Large intestine (tissue), 3 donors: ENCODE data around the gene MEGF6. TPM values are rescaled to one million over a fixed set of nuclear protein-coding genes. Genes with fewer than 3 reads are reported as not detected.
A peak's percentile ranks its signal among the peaks of the same experiment; 100 is the strongest.

Source experiments
- DNase-seq, 2 donors: peaks; one replicate each; pipeline versions ENCODE4 v3.0.0 to v3.0.0-alpha.2; 2013
- H3K27ac ChIP-seq: one replicate; pipeline ENCODE4 v1.5.1; 2013; ENCODE audit warnings: low read length
- H3K27me3 ChIP-seq: 2 replicates; pipeline ENCODE4 v1.6.1; 2013; ENCODE audit warnings: low read length; ENCODE audit not compliant: control insufficient read depth, insufficient read depth
- H3K36me3 ChIP-seq: 2 replicates; pipeline ENCODE4 v1.6.1; 2013; ENCODE audit warnings: low read length; ENCODE audit not compliant: control insufficient read depth, insufficient read depth
- H3K4me1 ChIP-seq: one replicate; pipeline ENCODE4 v1.6.1; 2013; ENCODE audit warnings: low read length; ENCODE audit not compliant: control insufficient read depth, insufficient read depth
- H3K4me3 ChIP-seq: one replicate; pipeline ENCODE4 v1.5.1; 2013; ENCODE audit warnings: low read length
- H3K9me3 ChIP-seq: one replicate; pipeline ENCODE4 v1.6.1; 2013; ENCODE audit warnings: mild to moderate bottlenecking, low read depth, low read length, moderate library complexity; ENCODE audit not compliant: control insufficient read depth
- WGBS: methylation state at CpG from one replicate; pipeline ENCODE4 v1.1.5; 2013; ENCODE audit warnings: low lambda C conversion rate; ENCODE audit not compliant: insufficient coverage; 5-methylcytosine and 5-hydroxymethylcytosine counted together
- polyA plus RNA-seq: library from polyadenylated mRNA; unstranded; fragments of 120-200 nt; gene quantifications from one replicate; pipeline ENCODE4 v1.2.1, GENCODE V29; 2013

The MEGF6 gene
- polyA plus RNA-seq, 1 donor: 13.8 TPM

DNA sequence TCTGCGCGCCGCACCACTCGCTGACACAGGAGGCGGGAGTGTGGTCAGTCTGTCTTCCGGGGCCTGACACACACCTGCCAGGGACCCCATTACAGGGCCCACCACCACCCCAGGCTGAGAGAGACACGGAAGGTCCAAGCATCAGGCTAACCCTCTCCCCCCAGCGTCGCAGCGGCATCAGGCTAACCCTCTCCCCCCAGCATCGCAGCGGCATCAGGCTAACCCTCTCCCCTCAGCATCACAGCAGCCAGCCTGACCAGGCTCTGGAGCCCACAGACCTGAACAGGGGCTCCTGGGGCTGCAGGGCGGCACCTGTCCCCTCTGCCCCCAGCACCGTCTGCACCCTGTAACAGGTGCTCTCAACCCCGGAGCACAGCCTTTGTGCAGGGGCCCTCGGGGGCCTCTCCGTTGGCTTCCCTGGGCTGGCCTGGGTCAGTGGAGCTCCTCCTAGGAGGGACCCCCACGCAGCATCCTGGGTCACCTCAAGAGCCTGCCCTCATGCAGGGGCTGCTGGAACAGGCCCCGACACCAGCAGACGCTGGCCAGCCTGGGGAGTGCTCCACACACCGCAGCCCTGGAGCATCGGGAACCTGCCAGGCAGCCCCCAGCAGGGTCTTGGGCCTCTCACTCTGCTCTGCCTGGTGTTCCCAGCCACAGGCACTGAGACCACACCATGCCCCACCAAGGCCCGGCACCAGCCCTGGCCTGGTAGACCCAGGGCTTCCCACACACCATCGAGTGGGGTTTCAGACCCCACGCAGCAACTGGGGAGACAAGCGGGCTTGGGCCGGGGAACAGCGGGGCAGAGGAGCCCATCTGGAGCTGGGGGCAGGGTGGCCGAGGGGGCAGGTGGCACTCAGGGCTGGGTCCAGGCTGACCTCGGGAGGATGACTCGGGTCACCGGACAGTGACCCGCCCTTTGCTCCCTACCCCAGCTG, 67.0 kb downstream of the MEGF6 start:
- WGBS: no CpG with 5 or more reads among the region's 33 CpGs
- Histone ChIP-seq H3K27ac (no peak overlapping the region), H3K4me3 (no peak overlapping the region), H3K27me3 (no peaks in the 10 kb centered on the region), H3K4me1 (peaks cover 10% of the 10 kb centered on the region), H3K36me3 (no peaks in the 10 kb centered on the region), H3K9me3 (peaks cover 8% of the 10 kb centered on the region)
- DNase-seq: no peak

DNA sequence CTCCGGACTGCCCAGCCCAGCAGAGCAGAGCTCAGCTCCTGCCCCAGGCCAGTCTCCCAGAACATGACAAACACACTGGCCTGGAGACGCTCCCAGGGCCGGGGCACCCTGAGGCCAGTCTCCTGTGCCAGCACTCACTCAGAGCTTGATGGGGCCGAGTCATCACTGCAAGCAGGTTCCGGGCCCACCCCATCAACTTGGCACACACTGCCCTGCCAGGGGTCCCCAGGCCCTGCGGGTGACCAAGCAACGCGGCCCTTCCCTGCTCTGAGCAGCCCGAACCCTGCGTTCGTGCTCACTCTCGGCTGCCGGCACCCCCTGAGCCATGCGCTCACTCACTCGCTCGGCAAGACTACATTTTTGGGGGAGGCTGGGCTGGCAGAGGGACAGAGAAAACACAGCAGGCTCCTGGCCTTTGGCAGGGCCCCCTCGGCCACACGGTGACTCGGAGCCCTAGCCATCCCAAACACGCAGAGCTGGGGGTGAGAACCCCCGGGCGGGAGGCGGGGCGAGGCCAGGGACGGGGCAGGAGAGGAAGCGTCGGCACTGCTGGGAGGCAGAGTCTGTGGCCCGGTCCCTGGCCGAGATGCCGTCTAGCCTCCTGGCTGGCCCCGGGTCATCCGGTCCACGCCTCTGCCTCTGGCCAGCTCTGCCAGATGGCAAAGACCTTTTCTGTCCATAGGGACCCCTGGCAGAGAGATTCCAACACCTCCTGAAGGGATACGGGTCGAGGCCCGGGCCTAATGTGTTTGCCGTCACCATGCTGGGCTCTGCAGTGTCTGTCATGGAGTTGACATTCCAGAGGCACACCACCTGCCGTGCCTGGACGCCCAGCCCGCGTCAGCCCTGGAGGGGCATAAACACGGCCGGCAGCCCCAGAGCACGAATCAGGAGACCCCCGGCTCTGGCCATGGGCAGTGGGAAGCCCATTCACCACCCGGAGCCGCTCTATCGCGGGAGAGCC, 68.0 kb downstream of the MEGF6 start:
- no CpG with 5 or more reads among the region's 49 CpGs for WGBS
- peaks cover 10% of the 10 kb centered on the region for H3K4me1 ChIP-seq

DNA sequence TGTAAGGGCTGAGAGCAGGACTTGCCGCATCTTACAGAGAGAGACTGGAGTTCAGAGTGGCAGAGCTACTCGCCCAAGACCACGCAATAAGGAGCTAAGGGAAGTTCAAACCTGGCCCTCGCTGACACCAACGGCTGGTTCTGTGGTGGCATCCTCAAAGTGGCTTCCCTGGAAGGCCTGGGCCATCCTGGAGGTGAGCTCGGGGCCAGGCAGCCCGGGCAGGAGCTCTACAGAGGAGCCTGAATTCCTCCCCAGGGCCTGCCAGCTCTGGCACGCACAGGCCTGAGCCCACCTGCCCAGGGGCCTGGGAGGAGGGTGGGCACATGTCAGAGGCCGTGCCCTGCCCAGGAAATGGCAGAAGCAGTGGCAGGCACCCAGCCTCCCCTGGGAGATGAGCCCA, 68.6 kb downstream of the MEGF6 start:
- 100% methylated on average over 1 of the region's 9 CpGs for WGBS
- no peak overlapping the region for H3K27ac ChIP-seq
- peaks cover 8% of the 10 kb centered on the region for H3K4me1 ChIP-seq
- H3K4me3 ChIP-seq: no peak overlapping the region
- peaks cover 8% of the 10 kb centered on the region for H3K9me3 ChIP-seq
- no peak for DNase-seq
- no peaks in the 10 kb centered on the region for H3K27me3 ChIP-seq
- no peaks in the 10 kb centered on the region for H3K36me3 ChIP-seq

More for the DNA sequence above, 68.0 kb downstream of the MEGF6 start:
- H3K9me3 ChIP-seq: peaks cover 8% of the 10 kb centered on the region
- H3K27me3 ChIP-seq: no peaks in the 10 kb centered on the region
- no peak overlapping the region for H3K27ac ChIP-seq
- H3K36me3 ChIP-seq: no peaks in the 10 kb centered on the region
- no peak for DNase-seq
- H3K4me3 ChIP-seq: no peak overlapping the region

DNA sequence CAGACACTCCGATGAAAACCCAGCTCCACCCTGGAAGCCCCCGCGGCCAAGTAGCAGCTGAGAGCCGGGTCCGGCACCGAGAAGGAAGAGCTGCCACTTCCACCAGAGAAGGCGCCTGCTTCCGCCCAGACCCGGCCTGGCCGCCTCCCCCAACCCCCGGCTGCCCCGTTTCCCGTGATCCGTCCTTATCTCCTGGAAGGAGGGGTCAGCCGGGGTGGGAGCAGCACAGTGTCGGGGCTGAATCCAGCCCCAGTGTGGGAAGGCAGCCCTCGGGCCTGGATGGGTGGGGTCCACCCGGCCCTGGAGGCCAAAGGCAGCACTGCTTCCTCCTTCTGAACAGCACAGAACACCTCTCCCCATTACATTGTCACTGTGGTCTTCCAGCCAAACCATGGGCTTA, 69.4 kb downstream of the MEGF6 start:
- Histone ChIP-seq H3K4me1 (peaks cover 8% of the 10 kb centered on the region), H3K4me3 (no peak overlapping the region), H3K36me3 (no peaks in the 10 kb centered on the region), H3K27me3 (no peaks in the 10 kb centered on the region), H3K9me3 (peaks cover 8% of the 10 kb centered on the region), H3K27ac (no peak overlapping the region)
- peak; percentile 20 to 32 for DNase-seq
- WGBS: no CpG with 5 or more reads among the region's 18 CpGs

DNA sequence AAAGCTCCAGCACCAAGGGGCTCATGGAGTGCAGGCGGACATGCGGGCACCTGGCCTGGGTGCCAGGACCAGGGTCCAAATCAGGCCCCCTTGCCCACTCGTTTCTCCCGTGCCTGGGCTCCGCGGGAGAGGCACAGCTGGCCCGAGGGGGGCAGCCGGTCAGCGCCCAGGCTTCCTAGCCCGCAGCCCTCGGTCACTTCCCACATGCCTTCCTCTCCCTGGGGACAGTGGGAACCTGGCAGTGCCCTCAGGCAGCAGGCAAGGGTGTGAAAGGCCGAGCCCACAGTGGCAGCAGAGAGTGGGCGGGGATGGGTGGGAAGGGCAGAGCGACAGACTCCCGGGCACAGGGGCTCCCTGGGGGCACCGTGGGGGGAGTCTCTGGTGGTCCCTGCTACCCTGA, 69.8 kb downstream of the MEGF6 start:
- no peak for DNase-seq
- peaks cover 8% of the 10 kb centered on the region for H3K4me1 ChIP-seq
- no CpG with 5 or more reads among the region's 16 CpGs for WGBS
- no peak overlapping the region for H3K27ac ChIP-seq
- no peak overlapping the region for H3K4me3 ChIP-seq
- H3K27me3 ChIP-seq: no peaks in the 10 kb centered on the region
- no peaks in the 10 kb centered on the region for H3K36me3 ChIP-seq
- H3K9me3 ChIP-seq: peaks cover 8% of the 10 kb centered on the region

DNA sequence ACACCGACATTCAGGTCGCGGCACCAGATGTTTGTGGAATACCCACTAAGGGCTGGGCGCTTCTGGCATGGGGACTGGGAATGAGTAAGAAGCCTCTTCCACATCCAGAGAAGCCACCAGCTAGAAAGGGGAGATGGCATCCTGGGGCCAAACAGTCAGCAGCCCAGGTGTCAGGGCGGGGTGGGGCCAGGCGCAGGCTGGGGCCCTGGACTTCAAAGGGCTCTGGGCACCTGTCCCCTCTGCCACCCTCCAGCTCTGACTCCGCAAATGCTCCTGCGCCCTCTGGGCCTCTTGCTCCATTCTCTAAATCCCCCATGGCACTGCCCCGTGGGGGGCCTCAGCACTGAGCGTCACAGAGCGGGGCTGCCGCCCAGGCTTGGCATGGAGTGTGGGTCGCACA, 70.4 kb downstream of the MEGF6 start:
- Histone ChIP-seq H3K4me3 (no peak overlapping the region), H3K27me3 (no peaks in the 10 kb centered on the region), H3K27ac (no peak overlapping the region), H3K36me3 (no peaks in the 10 kb centered on the region), H3K4me1 (peaks cover 8% of the 10 kb centered on the region), H3K9me3 (peaks cover 8% of the 10 kb centered on the region)
- no CpG with 5 or more reads among the region's 13 CpGs for WGBS
- DNase-seq: no peak

DNA sequence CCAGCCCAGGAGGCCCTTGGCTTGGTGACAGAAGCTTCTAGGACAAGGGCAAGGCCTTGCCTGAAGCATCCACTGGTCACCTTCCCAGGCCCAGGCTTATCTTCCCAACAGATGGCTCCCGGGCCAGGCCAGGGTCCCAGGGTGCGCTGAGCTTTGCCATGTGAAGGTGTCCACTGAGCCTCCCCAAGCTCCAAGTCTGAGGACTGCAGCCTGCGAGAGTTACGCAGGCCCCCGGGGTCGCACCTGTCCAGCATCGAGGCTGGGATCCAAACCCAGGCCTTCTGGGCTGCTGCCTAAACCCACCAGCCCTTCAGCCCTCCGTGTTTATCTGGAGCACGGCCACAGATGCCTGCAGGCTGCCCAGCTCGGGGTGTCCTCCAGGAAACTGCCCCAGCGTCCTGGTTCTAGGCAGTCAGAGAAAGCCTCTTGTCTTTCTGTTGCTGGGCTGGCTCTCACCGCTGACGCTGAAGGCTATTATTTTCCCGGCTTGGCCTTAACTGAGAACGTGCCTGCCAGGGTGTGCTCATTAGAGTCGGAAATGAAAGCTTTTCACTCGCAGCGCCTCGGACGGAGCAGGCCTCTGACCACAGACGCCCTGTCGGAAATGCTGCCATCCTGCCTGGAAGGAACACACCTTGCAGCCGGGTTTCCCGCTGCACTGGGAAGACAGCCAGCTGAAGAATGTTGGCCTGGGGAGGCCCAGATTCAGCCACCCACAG, 71.4 kb downstream of the MEGF6 start:
- peaks cover 5% of the 10 kb centered on the region for H3K4me1 ChIP-seq
- no CpG with 5 or more reads among the region's 24 CpGs for WGBS
- H3K4me3 ChIP-seq: no peak overlapping the region
- H3K9me3 ChIP-seq: peaks cover 8% of the 10 kb centered on the region
- H3K27ac ChIP-seq: no peak overlapping the region
- no peaks in the 10 kb centered on the region for H3K36me3 ChIP-seq
- no peaks in the 10 kb centered on the region for H3K27me3 ChIP-seq
- DNase-seq: no peak

DNA sequence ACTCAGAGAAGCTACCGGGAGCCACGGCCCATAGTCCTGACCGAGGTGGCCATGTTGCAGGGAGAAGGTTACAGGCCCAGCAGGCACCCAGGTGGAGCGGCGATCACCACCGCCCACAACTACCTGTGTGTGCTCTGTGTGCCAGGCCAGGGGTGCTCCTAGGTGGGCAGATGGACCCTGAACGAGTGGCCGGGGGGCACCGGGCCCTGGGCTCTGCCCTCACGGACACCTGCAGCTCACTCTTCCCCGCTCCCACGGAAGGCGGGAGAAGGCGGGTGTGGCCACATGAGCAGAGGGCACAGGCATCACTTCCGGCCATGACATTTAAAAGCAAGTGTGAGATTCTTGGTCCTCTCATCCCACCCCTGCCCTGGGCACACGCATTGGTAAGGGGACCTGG, 73.9 kb downstream of the MEGF6 start:
- no peaks in the 10 kb centered on the region for H3K36me3 ChIP-seq
- peaks cover 5% of the 10 kb centered on the region for H3K4me1 ChIP-seq
- H3K9me3 ChIP-seq: peaks cover 8% of the 10 kb centered on the region
- no peak overlapping the region for H3K4me3 ChIP-seq
- no peak overlapping the region for H3K27ac ChIP-seq
- no CpG with 5 or more reads among the region's 16 CpGs for WGBS
- no peak for DNase-seq
- H3K27me3 ChIP-seq: no peaks in the 10 kb centered on the region

DNA sequence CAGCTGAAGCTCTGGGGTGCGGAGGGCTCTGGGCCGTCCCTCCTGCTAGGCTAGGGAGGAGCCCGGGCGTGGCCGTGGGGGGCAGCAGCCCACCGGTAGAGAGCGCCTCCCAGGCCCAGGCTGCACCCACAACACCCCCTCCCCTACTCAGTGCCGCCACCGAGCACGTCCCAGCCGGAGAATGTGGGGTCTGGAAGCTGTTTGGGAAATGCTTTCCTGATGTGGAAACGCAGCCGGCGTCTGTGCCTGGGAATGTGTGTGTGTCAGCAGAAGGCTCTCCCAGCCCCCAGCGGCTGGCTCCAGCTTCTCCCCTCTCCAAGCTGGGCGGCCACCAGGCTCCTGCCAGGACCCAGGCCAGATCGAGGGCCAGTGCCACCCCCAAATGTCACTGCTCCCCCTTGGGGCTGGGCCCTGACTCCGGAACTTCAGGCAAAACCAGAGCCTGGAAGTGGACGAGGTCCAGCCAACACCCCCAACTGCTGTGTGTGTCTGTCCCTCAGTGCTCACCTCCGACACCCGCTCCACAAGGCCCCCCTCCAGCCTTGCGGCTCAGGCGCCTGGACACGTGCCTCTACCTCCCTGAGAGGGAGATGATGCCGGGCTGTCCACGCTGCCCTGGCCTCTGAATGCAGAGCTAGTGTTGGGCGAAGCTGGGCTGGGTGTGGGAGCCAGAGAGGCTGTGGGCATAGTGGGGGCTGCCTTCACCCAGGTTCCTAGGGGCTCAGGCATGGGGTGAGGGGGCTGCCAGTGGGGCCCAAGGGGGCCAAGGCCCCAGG, 74.7 kb downstream of the MEGF6 start:
- Histone ChIP-seq H3K4me3 (no peak overlapping the region), H3K4me1 (peaks cover 5% of the 10 kb centered on the region), H3K27me3 (no peaks in the 10 kb centered on the region), H3K9me3 (peaks cover 8% of the 10 kb centered on the region), H3K27ac (no peak overlapping the region), H3K36me3 (no peaks in the 10 kb centered on the region)
- DNase-seq: no peak
- no CpG with 5 or more reads among the region's 27 CpGs for WGBS
